ENCODE data around the gene PUSL1. TPM values are rescaled to one million over a fixed set of nuclear protein-coding genes. Genes with fewer than 3 reads are reported as not detected.
A peak's percentile ranks its signal among the peaks of the same experiment; 100 is the strongest.

Gene PUSL1
- total and polyA plus RNA-seq, 2 of the 4 experiments (the other 2 are of a cell fraction), result 10.9 to 33.0 TPM

DNA sequence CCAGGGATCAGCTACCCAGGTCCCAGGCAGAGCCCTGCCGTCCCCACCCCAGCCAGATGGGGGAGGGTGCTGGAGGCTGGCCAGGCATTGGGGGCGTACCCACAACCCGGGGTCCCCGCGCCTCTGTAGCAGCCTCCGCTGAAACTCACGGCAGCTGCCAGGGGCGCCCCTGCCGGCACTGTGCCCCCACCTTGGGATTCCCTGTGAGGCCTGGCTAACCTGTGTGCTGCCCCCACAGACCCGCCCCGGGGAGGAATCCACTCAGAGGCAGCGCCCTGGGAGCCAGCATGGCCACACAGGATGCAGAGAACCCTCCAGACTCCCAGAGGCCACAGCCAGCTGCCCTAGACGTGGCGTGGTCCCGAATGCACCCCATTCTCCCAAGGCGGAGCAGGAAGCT lies 37.0 kb downstream of the PUSL1 start:
- H3K4me3 ChIP-seq (ENCODE audit: insufficient read depth, low read depth, low read length), result no peak overlapping the region
- H2BK120ac ChIP-seq (ENCODE audit: low read depth, low read length), result peak overlapping the region; percentile 40; the same call in 1 of the 2 replicates
- no peak overlapping the region; the same call in 1 of the 2 replicates for H3K27ac ChIP-seq (ENCODE audit: insufficient read depth, low read length)
- BruUV-seq (replicated peaks), result no TSS peak
- peak overlapping the region in 1 of 2 experiments; percentile 40; a peak in 1 of 4 replicates for H4K8ac ChIP-seq (ENCODE audit: low read depth in 2 of 2, low read length in 2 of 2)
- H2AFZ ChIP-seq (replicated peaks; ENCODE audit: low read length, poor library complexity), result no peak overlapping the region
- no peak overlapping the region for H4K5ac ChIP-seq (ENCODE audit: low read depth, low read length)
- peaks cover 13% of the 10 kb centered on the region for H3K36me3 ChIP-seq (ENCODE audit: control insufficient read depth, insufficient read depth, low read length)
- peaks cover 12 to 66% of the 10 kb centered on the region in 2 experiments for H3K79me1 ChIP-seq (ENCODE audit: low read depth in 1 of 2, low read length in 2 of 2)
- H2AK5ac ChIP-seq (ENCODE audit: low read depth, low read length), result peak overlapping the region; percentile 73; the same call in 1 of the 2 replicates
- no peak overlapping the region for H3K18ac ChIP-seq (ENCODE audit: low read depth, low read length)
- no peak overlapping the region for H3K4me2 ChIP-seq (ENCODE audit: low read depth, low read length)
- peak overlapping the region; percentile 61; the same call in 1 of the 2 replicates for H3K4ac ChIP-seq (ENCODE audit: low read depth, low read length)
- POLR2A ChIA-PET (ENCODE audit: unreplicated experiment), result interaction anchor here (0.9 kb wide), 1 partner anchor 30 kb away, joined by 3 read pairs; the partner anchor contains the start of gene AURKAIP1
- H2BK20ac ChIP-seq (ENCODE audit: low read depth, low read length), result no peak overlapping the region
- H3K27me3 ChIP-seq (ENCODE audit: control insufficient read depth, insufficient read depth, low read length), result no peaks in the 10 kb centered on the region
- peaks cover 30% of the 10 kb centered on the region for H3K4me1 ChIP-seq (ENCODE audit: control insufficient read depth, insufficient read depth, low read length)
- no peak overlapping the region for H3K14ac ChIP-seq (replicated peaks; ENCODE audit: low read depth, low read length)
- H4K91ac ChIP-seq (ENCODE audit: insufficient read depth, low read depth, low read length), result 0 out of 2 replicates have a peak overlapping the region, but pooled peaks have one; percentile 26
- peaks cover 67% of the 10 kb centered on the region for H4K20me1 ChIP-seq (ENCODE audit: insufficient read depth, low read length)
- dilution Hi-C loops (cut with HindIII; ENCODE audit: low sequenced_read_pairs, unreplicated experiment), result no loop called here
- in situ Hi-C loops (cut with MboI; ENCODE audit: low sequenced_read_pairs), result no loop called here
- TF ChIP-seq MAZ (IDR thresholded peaks at IDR 0.05; ENCODE audit: borderline replicate concordance, low read depth, low read length) (no peak), NFE2L2 (IDR thresholded peaks at IDR 0.05; ENCODE audit: low read depth, low read length) (no peak), RFX5 (IDR thresholded peaks at IDR 0.05; ENCODE audit: low read depth, low read length) (no peak), BHLHE40 (IDR thresholded peaks at IDR 0.05; ENCODE audit: low read depth, low read length) (no peak), RAD21 (IDR thresholded peaks at IDR 0.05; ENCODE audit: low read length) (no peak), RCOR1 (IDR thresholded peaks at IDR 0.05; ENCODE audit: insufficient replicate concordance, low read length) (no peak), CHD1 (IDR thresholded peaks at IDR 0.05; ENCODE audit: low read depth, low read length) (no peak), MXI1 (IDR thresholded peaks at IDR 0.05; ENCODE audit: borderline replicate concordance, low read depth, low read length) (no peak)
- TF ChIP-seq, protein P1, sequence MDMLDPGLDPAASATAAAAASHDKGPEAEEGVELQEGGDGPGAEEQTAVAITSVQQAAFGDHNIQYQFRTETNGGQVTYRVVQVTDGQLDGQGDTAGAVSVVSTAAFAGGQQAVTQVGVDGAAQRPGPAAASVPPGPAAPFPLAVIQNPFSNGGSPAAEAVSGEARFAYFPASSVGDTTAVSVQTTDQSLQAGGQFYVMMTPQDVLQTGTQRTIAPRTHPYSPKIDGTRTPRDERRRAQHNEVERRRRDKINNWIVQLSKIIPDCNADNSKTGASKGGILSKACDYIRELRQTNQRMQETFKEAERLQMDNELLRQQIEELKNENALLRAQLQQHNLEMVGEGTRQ (IDR thresholded peaks at IDR 0.05; ENCODE audit: low read depth, low read length), result no peak
- TF ChIP-seq, protein P2, sequence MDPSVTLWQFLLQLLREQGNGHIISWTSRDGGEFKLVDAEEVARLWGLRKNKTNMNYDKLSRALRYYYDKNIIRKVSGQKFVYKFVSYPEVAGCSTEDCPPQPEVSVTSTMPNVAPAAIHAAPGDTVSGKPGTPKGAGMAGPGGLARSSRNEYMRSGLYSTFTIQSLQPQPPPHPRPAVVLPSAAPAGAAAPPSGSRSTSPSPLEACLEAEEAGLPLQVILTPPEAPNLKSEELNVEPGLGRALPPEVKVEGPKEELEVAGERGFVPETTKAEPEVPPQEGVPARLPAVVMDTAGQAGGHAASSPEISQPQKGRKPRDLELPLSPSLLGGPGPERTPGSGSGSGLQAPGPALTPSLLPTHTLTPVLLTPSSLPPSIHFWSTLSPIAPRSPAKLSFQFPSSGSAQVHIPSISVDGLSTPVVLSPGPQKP (IDR thresholded peaks at IDR 0.05; ENCODE audit: borderline replicate concordance, low read depth, low read length), result no peak
- TF ChIP-seq, protein P3, sequence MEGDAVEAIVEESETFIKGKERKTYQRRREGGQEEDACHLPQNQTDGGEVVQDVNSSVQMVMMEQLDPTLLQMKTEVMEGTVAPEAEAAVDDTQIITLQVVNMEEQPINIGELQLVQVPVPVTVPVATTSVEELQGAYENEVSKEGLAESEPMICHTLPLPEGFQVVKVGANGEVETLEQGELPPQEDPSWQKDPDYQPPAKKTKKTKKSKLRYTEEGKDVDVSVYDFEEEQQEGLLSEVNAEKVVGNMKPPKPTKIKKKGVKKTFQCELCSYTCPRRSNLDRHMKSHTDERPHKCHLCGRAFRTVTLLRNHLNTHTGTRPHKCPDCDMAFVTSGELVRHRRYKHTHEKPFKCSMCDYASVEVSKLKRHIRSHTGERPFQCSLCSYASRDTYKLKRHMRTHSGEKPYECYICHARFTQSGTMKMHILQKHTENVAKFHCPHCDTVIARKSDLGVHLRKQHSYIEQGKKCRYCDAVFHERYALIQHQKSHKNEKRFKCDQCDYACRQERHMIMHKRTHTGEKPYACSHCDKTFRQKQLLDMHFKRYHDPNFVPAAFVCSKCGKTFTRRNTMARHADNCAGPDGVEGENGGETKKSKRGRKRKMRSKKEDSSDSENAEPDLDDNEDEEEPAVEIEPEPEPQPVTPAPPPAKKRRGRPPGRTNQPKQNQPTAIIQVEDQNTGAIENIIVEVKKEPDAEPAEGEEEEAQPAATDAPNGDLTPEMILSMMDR (conservative IDR thresholded peaks at IDR 0.05; ENCODE audit: low read depth, low read length), result no peak
- H2BK15ac ChIP-seq (ENCODE audit: low read depth, low read length), result no peak overlapping the region
- peak overlapping the region; percentile 87 for H2AK9ac ChIP-seq (replicated peaks; ENCODE audit: low read depth, low read length, poor library complexity)
- H3K23ac ChIP-seq (ENCODE audit: low read depth, low read length), result no peak overlapping the region
- H3K56ac ChIP-seq (ENCODE audit: extremely low read depth, insufficient read depth, low read length), result no peak overlapping the region
- H3K9me3 ChIP-seq (ENCODE audit: control insufficient read depth, insufficient read depth, low read length), result no peaks in the 10 kb centered on the region
- WGBS, 2 experiments (ENCODE audit: extremely low coverage in 2 of 2, insufficient read length in 1 of 2), result 85% methylated on average over 8 of the region's 16 CpGs; no CpG with 5 or more reads in 1 of the 2 experiments
- ATAC-seq (ENCODE audit: low read depth), result no peak
- CTCF ChIA-PET, result no interaction called here
- peak overlapping the region; percentile 72 for H2BK5ac ChIP-seq (ENCODE audit: low read depth, low read length, poor library complexity, severe bottlenecking)
- no peak for DNase-seq
- H3K9me1 ChIP-seq (ENCODE audit: insufficient read depth, low read length), result peaks cover 13% of the 10 kb centered on the region
- intact Hi-C loops (cut with micrococcal nuclease), result no loop called here
- H3K9ac ChIP-seq (ENCODE audit: low read depth, low read length), result no peak overlapping the region
